Neural progenitor cell (in vitro differentiated cells): Measurements from ENCODE around the gene CHD9NB.

ENCODE experiments used
- CTCF ChIP-seq: fragments of 200-600 bp; sonication (generic); IDR thresholded peaks from 2 replicates; pipeline ENCODE4 v1.5.1; 2017; ENCODE audit warnings: antibody characterized with exemption, mild to moderate bottlenecking
- EZH2 ChIP-seq: fragments of 200-600 bp; sonication (generic); IDR thresholded peaks from 2 replicates; pipeline ENCODE4 v1.6.1; 2017; ENCODE audit warnings: antibody characterized with exemption, mild to moderate bottlenecking, moderate library complexity
- EZH2phosphoT487 ChIP-seq: fragments of 200-600 bp; sonication (generic); IDR thresholded peaks from 2 replicates; pipeline ENCODE4 v1.6.1; 2017; ENCODE audit warnings: antibody characterized with exemption

- TF ChIP-seq CTCF: no peak
- no peak for TF ChIP-seq EZH2
- no peak for TF ChIP-seq EZH2phosphoT487
These were observed 41.4 kb upstream of the CHD9NB start for GRCh38 chr16:53094013-53094630.
